ENCODE measurements around the gene OPA1.

Gene OPA1

DNA sequence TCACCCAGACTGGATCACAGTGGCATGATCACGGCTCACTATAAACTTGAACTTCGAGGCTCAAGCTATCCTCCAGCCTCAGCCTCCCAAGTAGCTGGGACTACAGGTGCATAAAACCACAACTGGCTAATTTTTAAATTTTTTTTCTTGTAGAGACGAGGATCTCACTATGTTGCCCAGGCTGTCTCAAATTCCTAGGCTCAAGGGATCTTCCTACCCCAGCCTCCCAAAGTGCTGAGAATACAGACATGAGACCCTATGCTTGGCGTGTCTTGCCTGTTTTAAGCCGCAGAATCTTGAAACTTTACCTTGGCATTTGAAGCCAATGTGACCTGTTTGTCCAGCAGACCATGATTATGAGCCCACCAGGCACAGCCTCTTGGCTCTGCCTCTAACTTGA lies 119.9 kb downstream of the OPA1 start:
- no peak for DNase-seq

DNA sequence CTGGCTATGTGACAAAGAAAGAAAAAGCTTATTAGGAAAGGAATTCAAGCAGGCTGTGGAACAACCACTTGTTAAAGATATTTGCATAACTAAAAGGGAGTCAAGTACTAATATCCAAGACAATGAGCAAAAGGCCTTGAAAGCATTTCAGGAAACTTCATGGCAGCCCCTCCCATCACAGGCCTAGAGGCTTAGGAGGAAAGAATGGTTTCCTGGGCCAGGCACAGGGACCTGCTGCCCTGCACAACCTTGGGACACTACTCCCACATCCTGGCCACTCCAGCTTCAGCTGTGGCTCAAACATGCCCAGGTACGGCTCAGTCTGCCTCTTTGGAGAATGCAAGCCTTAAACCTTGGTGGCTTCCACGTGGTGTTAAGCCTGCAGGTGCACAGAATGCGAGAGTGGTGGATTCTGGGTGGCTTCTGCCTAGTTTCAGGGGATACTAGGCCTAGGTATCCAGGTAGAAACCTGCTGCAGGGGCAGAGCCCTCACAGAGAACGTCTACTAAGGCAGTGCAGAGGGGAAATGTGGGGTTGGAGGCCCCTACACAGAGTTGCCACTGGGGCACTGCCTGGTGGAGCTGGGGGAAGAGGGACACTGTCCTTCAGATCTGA lies 121.6 kb downstream of the OPA1 start:
- no peak for DNase-seq

DNA sequence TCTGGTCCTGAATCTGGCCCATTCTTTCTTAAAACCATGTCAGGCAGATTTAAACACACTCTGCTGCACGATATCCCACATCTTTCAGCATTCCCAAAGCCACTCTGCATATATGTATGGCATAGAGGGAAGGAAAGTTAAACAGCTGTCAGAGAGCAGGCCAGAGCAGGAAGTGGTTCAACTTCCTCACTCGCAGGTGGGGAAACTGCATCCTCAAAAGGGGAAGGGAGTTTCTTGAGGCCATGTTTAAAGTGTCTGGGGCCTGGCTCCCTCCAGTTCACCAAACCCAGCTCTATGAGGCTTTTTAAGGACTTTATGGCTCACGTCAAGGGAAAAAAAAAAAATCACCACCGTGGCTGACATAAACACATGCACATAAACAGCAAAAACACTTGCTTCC lies 123.1 kb downstream of the OPA1 start:
- no peak for DNase-seq

DNA sequence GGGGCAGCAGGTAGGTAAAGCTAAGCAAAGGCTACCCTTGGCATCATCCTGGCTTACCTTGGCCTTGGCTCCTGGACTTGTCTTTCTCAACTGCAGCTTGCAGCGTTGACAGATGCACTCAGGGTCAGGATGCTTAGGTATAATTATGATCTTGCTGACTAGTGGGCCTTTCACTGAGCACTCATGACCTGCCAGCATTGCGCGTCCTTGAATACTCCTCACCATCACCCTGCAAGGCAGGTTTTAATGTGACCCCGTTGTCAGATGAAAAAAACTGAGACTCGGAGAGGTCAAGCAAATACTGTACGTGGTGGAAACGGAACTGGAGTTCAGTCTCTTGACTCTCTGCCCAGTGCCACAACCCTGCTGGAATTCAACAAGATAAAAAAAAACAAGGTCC lies 126.7 kb downstream of the OPA1 start:
- DNase-seq, result no peak

DNA sequence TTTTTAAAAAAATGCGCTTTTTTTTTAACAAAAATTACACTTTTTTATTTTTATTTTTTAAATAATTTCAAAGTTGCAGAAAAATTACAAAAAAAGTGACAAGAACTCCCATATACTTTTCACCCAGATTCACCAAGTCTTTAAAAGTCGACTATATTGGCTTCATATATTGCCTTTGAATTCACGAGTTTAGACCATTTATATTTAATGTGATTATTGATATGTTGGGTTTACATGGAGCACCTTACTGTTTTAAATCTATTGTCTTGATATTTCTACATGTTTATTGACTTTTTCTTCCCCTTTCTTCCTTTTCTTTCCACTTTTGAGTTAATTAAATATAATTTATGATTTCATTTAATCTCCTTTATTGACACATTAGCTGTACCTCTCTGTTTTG lies 127.2 kb downstream of the OPA1 start:
- no peak for DNase-seq

DNA sequence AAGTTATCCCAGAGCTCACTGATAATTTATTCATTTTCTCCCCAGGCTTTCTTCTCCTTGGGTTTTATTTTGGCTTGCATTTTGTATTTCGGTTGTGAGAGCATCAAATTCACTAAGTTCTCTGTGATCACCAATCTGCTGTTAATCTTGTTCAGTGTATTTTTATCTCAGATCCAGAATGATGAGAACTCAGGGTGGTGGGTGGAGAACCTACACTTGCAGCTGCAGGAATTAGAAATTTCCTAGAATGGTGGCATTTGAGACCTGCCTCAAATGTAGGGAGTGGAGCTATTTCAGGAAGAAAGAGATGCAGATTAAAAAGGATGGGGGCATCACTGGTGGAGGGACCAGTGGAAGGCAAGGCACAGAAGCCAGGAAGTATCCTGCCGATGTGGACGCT lies 129.6 kb downstream of the OPA1 start:
- no peak for DNase-seq

DNA sequence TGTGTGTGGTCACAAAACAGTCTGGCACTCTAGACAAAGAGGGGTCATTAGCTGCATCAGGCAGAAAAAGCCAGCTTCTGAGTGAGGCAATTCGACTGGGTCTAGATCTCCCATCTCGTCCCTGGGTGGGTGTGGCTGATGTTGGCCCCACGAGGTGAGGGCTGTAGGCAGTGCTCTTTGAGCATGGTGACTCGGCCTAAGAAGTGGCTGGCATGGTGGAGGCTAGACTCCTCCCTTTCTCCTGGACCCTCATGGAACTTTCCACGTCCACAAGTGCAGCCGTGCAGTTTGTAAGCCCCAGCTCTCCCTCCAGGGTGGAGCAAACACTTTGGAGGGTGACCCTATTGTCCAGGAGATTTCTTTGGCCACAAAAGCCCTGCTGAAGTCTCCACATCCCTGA lies 134.1 kb downstream of the OPA1 start:
- DNase-seq, result no peak

DNA sequence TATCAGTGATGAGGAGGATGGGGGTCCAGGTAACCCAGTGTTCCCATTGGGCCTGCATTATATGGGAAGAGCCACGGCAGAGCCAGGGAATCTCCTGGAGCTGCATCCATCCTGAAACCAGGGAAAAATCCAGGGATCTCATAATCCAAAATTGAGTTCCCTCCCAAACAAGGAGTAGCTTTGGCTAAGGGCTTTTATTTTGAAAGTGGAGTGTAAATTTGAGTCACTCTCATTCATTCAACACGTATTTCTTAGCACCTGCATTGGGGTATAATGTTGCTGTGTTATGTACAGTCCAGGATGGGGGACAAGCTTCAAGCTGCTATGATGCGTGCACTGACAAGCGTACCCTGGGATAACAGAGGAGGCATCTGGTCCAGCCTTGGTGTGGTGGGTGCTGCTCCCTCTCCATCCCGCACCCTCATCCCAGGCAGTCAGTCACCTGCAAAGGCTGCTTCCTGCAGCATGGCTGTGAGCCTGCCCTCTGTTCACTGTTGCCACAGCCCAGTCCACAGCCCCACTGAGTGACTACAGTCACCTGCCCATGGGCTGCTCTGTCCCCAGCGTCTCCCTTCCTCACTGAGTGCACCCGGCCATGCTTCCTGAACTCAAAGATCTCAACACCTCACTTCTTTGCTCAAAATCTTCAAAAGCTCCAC lies 135.6 kb downstream of the OPA1 start:
- no peak for DNase-seq

DNA sequence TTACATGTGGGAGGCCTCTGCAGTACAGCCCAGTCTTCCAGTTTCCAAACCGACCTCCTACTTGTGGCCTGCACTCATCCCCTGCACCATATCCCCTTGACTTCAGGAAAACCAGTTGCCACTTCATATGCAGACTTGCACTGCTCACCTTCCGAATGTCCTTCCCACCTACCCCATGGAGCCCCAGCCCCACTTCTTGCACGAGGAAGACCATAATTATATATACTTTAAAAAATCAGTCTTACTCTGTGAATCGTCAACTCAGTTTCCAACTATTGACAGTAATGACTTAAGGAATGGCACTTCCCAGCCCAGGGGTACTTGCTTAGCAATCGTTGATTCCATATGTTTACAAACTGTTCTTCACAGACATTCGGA lies 136.1 kb downstream of the OPA1 start:
- DNase-seq, result no peak

DNA sequence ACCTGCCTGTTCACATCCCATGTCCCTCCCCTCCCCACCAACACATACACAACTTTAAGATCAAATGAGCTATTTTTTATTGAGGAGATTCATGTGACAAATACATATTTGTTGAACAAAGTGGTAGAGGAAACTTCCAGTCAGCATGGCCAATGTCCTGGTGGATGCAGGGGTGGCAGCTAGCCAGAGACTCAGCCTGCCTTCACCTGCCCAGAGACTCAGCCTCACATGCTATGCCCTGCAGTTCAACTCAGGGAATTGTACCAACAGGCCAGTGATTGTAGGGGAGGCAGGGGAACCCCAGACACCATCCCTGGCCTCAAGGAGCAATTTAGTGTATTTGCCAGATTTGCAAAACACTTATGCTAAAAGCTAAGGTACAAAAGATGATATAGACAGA lies 136.6 kb downstream of the OPA1 start:
- no peak for DNase-seq

DNA sequence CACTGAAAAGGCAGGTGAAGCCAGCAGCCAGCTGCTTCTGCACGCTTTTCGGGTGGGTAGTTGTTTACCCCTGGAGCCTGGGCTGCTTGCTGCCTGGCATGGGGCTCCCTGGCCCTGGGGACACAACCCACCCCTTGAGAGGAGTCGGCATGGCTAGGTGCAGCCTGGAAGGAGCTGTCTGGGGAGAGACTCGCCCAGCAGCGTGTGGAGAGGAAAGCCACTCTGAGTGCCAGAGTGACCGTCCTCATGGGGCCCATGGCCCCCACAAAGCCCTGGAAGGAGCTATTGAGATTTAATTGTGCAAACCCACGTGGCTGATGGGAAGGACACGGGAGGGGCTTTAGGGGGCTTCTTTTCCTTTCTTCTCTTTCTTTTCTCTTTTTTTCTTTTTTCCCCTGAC lies 137.5 kb downstream of the OPA1 start:
- no peak for DNase-seq

DNA sequence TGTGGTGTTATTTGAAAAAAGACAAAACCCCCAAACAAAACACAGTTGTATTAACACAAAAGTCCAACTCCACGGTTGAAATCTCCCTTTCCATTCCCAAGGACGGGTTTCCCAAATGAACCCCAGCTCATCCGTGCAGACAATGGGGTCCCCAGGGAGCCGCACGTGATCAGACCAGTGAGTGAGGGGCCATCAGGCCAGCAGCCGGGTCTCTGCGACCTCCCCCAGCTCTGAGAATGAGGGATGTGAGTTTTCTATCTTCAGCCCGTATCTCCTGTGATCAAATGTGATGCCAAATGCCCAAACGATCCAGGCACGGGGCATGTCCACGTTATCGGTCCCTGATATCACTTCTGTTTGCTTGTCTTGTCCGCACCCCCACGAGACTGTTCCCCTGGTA lies 138.0 kb downstream of the OPA1 start:
- DNase-seq, result no peak

DNA sequence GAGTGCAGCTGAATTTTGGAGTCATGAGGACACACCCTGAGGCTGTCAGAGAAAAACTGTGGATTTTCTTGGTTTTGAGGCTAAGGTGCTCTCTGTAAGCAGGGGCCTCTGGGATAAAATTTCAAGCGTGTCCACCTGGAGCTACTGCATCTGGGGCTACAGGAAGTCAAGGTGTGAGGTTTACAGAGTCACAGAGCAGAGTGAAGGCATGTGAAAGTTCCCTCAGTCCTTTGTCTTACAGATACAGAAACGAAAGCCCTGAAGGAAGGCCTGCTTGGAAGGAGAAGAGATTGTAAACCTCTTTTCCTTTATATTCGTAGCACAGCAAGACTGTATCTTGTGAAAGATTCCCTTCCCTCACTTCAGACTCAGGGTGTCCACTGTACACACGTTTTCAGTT lies 138.6 kb downstream of the OPA1 start:
- no peak for DNase-seq

DNA sequence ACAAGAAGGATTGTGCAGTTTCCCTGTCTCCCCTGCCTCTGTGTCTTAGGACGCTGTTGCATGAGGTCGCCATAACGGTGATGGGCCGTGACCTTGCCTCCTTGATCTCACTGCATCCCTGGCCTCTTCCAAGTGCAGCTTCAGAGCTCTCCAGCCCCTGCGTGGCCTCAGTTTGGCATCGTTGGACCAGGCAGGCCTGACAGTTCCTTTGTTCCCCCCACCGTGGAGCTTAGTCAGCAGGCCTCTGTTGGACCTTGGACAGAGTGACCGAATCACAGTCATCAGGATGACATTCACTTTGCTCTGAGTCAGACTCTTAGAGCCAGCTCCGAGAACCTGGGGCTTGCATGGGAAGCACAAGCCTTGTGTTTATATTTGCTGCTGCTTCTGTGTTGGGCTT lies 139.4 kb downstream of the OPA1 start:
- DNase-seq, result no peak

DNA sequence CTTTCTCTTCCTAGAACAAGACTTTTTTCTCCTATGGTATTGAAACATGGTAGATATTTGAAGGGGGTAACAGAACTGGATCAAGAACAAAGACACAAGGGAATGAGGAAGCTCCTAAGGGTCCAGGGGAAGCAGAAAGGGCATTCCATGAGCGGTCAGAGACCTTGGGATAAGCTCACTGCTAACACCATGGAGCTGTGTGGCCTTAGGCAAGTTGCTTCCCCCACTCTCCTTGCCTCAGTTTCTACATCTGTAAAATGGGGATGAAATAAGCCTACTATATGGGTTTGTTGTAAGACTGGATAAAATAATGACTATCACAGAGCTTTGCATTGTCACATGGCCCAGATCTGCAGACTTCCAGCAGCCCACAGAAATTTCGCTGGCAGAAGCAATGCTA lies 139.8 kb downstream of the OPA1 start:
- DNase-seq, result no peak

DNA sequence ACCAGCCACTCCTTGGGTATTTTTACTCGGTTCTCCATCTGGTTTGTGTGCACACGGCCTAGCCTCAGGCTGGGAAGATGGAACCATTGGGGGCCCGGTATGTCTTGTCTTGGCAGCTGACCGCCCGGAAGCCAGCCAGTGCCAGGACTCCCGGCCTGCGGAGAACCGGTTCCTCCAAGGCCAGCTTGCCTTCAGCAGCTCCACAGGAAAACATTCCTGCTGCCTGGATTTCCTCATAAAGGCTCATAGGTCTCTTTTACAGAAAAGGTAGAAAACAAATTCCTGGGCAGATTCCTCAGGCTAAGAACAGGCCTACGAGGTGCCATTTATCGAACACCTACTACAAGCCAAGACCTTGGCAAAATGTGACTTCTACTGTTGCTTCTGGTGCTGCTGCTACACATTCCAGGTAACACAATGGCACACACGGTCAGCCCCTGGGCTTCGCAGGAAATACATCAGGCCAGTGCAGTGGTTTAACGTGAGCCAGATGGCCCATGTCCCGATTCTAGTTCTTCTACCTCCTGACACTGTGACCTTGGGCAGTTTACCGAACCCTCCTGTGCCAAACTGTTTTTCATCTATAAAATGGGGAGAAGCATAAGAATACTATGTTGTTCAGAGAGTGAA lies 141.8 kb downstream of the OPA1 start:
- DNase-seq, result no peak

DNA sequence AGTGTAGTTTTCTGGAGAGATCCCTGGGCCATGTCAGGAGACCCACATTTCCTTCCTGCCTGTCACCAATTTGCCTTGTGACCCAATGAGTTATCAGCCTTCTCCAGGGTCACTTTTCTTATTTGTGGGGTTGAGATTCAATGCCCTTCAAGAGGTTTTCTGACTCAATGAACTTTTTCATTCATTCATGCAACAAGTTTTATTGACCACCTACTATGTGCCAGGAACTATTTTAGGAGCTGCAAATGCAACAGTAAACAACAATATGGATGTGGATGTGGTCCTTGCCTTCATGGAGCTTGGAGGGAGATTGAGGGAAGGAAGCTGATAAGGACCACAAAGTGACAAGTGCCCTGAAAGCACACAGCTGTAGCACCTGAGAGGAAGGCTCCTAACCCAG lies 142.8 kb downstream of the OPA1 start:
- no peak for DNase-seq

DNA sequence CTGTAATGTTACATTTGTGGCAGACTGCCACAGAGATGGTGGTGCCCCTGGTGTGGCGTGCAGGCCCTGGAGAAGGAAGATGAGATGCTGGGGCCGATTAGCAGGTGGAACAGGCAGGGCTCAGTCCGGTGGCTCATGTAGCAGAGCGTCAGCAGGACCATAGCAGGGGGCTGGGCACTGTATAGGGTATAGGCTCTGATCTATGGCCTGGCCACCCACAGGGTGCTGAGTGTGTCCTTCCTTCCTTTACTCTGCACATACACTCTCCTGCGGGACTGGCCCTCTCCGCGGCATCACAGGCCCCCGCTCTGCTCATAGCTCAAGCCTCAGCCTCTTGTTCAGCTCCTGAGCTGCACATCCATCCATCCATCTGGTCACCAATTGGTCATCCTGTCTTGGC lies 143.6 kb downstream of the OPA1 start:
- DNase-seq, result no peak

DNA sequence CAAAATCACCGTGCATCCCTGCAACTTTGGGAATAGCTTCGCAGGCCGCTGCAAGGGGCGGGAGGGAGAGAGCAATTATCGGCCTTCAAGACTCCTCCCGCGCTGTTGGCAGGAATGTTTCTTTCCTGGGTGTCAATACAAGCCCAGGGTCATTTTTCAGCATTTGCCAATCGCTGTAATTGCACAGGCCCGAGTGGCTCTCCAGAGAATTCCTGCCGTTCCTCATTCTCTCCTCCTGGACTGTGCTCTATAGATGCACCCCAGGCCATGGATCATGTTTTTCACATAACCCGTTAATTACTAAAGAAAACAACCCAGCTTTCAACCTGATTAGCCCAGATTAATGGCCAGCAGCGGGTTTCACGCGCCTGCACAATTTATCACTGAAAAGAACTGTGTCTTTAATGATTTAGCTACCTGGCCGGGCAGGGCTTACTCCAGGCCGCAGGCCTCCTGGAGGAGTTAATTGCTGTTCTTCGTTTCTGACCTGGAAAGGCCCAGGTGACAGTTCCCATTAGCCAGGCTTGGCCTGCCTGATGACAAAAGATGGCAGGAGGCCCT lies 144.3 kb downstream of the OPA1 start:
- no peak for DNase-seq

DNA sequence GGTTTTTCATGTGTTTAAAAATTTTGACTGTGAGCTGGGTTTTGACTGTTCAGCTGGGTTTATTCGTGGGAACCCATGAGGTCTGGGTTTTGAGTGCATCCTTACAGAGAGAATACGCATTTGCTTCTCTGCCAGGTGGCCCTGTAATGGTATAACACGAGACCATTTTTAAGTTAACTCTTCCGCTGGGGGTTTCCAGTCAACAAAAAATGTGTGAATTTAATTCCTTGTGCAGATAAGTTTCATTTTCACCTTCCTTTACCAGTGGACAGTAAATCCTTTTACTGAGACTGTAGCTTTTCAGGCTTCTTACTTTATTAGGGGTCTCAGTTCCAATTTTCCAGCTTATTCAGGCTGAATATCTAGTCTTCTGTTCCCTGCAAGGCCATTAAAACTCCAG lies 149.6 kb downstream of the OPA1 start:
- DNase-seq, result no peak

DNA sequence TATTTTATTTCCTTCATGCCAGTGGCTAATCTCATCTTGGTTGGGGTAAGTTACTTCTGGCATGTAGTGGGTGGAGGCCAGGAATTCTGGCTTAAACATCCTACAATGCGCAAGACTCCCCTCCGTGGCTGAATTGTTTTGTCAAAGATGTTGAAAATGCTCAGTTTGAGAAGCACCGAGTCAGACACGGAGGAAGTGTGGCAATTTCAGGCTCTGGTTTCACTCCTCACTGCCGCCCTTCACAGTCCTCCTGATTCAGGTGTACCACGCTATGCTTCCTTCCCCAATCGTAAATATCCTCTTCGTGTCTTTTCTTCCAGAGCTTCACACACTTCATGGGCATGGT lies 150.7 kb downstream of the OPA1 start:
- no peak for DNase-seq

DNA sequence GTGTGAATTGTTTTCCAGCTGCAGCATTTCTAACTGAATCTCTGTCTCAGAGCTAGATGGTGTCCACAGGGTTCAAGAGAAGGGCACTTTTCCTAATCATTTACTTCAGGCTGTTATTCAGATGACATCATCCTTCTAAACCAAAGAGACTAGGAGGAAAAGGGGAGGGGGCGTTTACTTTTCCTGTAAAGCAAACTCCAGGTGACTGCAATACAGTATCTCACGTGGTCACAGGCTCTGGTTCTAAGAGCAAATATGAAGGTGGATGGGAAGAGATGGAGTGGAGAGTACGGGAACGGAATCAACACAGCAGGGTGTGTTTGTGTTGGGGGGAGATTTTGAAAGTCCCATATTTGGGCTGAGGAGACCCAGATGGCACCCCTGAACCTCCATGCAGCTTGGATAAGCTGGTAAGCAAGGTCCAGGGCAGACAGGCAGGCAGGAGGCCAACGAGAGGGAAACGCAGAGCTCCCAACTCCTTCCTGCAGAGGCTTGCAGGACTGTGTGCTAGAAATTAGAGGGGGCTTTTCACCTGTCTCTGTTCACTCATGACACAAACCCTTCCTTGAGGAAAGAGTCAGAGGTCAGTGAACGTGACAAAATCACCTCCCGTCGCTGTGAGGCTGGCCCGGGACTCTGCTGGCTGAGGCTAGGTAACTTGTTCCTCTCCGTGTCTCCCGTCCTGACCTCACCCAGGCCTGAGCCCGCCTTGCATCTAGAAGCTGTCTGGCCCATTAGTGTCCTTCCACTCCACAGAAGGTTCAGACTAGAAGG lies 151.2 kb downstream of the OPA1 start:
- DNase-seq, result no peak

DNA sequence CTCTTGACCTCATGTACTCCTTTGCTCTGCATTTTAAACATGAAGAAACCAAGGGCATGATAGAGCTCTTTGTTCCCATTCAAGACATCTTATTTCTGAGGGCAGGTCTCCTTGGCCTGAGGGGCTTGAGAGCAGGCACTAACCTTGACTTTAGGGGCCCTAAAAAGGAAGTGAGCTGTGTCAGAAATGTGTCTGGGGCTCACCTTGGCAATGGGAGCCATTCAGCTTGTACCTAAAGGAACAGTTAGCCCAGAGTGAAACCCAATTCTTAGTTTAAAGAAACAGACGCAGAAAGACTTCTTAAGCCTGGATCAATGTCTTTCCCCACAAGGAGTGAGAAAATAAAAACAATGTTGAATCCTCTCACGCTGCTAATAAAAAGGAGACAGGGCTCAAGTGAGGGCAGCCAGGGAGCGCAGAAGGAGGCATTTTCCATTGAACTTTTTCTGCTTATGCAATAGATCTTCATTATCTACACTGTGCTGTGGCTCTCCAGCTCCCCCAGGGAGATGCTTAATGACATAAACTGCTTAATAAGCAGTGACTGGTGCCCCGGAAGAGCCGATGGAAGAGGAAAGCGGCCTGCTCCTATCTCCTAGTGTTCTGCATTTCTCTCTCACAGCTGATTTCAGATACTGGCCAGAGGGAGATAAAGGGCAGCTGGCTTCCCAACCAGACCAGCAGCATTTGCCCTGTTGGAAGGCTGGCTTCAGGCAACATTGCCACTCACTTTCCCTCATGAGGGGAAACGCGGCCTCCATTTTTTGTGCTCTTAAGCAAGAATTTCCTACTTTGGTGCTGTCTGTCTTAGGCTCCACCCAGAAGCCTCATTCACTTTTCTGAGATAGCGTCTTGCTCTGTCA lies 152.0 kb downstream of the OPA1 start:
- DNase-seq, result no peak
